Measurements from ENCODE around the gene SCGB1D1.
A peak's percentile ranks its signal among the peaks of the same experiment; 100 is the strongest.

DNA sequence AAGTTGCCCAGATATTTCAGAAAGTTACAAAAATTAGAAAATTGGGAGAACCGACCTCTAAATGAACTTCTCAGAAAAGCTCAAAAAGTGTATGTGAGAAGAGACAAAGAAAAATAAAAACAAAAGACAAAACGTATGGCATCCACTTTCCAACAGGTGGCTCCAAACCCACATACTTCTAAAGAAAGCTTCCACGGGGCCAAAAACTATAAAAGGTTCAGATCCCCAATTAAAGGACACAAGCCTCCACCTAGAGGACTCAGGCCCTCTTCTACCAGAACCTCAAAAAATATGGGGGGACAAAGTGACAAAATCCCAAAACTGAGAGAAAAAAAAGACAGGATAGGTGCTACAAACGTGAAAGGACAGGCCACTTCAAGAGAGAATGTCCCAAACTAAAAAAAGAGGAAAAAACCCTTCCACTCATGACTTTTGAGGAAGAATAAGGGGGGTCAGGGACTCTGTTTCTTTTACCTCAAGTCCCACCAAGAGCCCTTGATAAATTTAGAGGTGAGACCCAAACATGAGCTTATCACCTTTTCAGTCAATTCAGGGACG is 27.3 kb downstream of the SCGB1D1 start:
- TF ChIP-seq CHD4 (IDR thresholded peaks at IDR 0.05; ENCODE audit: borderline replicate concordance) (no peak), ZNF302 (CRISPR knock-in tag; IDR thresholded peaks at IDR 0.05) (no peak), RCOR1 (IDR thresholded peaks at IDR 0.05; ENCODE audit: low read depth, low read length) (no peak), KDM5A (IDR thresholded peaks at IDR 0.05) (no peak), HOXA7 (CRISPR knock-in tag; IDR thresholded peaks at IDR 0.05) (no peak), JUNB (IDR thresholded peaks at IDR 0.05) (no peak), NR3C1 (IDR thresholded peaks at IDR 0.05) (no peak), POLR2A (IDR thresholded peaks at IDR 0.05; ENCODE audit: low read length) (no peak), PHF8 (IDR thresholded peaks at IDR 0.05; ENCODE audit: borderline replicate concordance, low read depth) (no peak), MYC (IDR thresholded peaks at IDR 0.05; ENCODE audit: borderline replicate concordance, low read length) (no peak)
- TF ChIP-seq, protein P1, sequence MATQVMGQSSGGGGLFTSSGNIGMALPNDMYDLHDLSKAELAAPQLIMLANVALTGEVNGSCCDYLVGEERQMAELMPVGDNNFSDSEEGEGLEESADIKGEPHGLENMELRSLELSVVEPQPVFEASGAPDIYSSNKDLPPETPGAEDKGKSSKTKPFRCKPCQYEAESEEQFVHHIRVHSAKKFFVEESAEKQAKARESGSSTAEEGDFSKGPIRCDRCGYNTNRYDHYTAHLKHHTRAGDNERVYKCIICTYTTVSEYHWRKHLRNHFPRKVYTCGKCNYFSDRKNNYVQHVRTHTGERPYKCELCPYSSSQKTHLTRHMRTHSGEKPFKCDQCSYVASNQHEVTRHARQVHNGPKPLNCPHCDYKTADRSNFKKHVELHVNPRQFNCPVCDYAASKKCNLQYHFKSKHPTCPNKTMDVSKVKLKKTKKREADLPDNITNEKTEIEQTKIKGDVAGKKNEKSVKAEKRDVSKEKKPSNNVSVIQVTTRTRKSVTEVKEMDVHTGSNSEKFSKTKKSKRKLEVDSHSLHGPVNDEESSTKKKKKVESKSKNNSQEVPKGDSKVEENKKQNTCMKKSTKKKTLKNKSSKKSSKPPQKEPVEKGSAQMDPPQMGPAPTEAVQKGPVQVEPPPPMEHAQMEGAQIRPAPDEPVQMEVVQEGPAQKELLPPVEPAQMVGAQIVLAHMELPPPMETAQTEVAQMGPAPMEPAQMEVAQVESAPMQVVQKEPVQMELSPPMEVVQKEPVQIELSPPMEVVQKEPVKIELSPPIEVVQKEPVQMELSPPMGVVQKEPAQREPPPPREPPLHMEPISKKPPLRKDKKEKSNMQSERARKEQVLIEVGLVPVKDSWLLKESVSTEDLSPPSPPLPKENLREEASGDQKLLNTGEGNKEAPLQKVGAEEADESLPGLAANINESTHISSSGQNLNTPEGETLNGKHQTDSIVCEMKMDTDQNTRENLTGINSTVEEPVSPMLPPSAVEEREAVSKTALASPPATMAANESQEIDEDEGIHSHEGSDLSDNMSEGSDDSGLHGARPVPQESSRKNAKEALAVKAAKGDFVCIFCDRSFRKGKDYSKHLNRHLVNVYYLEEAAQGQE (IDR thresholded peaks at IDR 0.05): no peak
- TF ChIP-seq, protein P2, sequence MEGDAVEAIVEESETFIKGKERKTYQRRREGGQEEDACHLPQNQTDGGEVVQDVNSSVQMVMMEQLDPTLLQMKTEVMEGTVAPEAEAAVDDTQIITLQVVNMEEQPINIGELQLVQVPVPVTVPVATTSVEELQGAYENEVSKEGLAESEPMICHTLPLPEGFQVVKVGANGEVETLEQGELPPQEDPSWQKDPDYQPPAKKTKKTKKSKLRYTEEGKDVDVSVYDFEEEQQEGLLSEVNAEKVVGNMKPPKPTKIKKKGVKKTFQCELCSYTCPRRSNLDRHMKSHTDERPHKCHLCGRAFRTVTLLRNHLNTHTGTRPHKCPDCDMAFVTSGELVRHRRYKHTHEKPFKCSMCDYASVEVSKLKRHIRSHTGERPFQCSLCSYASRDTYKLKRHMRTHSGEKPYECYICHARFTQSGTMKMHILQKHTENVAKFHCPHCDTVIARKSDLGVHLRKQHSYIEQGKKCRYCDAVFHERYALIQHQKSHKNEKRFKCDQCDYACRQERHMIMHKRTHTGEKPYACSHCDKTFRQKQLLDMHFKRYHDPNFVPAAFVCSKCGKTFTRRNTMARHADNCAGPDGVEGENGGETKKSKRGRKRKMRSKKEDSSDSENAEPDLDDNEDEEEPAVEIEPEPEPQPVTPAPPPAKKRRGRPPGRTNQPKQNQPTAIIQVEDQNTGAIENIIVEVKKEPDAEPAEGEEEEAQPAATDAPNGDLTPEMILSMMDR (IDR thresholded peaks at IDR 0.05): peak; percentile 76
- TF ChIP-seq, protein P3, sequence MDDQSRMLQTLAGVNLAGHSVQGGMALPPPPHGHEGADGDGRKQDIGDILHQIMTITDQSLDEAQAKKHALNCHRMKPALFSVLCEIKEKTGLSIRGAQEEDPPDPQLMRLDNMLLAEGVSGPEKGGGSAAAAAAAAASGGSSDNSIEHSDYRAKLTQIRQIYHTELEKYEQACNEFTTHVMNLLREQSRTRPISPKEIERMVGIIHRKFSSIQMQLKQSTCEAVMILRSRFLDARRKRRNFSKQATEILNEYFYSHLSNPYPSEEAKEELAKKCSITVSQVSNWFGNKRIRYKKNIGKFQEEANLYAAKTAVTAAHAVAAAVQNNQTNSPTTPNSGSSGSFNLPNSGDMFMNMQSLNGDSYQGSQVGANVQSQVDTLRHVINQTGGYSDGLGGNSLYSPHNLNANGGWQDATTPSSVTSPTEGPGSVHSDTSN (IDR thresholded peaks at IDR 0.05): no peak
